HCT116 (cell line): ENCODE data around the gene ITPK1. TPM values are rescaled to one million over a fixed set of nuclear protein-coding genes. Genes with fewer than 3 reads are reported as not detected.

Source experiments
- ATAC-seq: fragments of 200-7000 bp; cut with Tn5 transposase; 2 replicates; pipeline ENCODE4 v1.9.1; 2020; ENCODE audit warnings: mild to moderate bottlenecking, moderate library complexity
- BruUV-seq: library from RNA; stranded (reverse); fragments of 400-500 nt; replicated peaks from 2 replicates; lab custom pipeline; 2021; lab: Mats Ljungman, UMichigan
- CTCF ChIA-PET: fragments of 300-600 bp; sonication (Branson Sonifier 250); formaldehyde crosslinking; loops from one replicate; lab custom pipeline; 2021; ENCODE audit warnings: antibody characterized with exemption; lab: Charles Lee
- POLR2A ChIA-PET: fragments of 300-600, 350-600 bp; sonication (Branson Sonifier 250); formaldehyde crosslinking; loops from one replicate; lab custom pipeline; 2021; ENCODE audit warnings: antibody characterized with exemption; lab: Charles Lee
- RAD21 ChIA-PET, 2 experiments: fragments of 300-600 bp; sonication (Branson Sonifier 250); formaldehyde crosslinking; loops; one replicate each; lab custom pipeline; 2023; ENCODE audit warnings: low total read pairs in 2 of 2; ENCODE audit not compliant: uncharacterized antibody in 2 of 2, unreplicated experiment in 2 of 2, low non-redundant PET in 1 of 2; lab: Charles Lee
- DNase-seq: peaks from one replicate; pipeline ENCODE4 v3.0.0-alpha.2; 2010; ENCODE audit warnings: low read depth, low spot score
- H2AFZ ChIP-seq: fragments of 200-600 bp; shearing (Covaris generic), sonication (generic); 2 replicates; pipeline ENCODE4 v1.6.1; 2017; ENCODE audit warnings: low read depth, mixed run types, mixed read lengths, antibody characterized with exemption, low read length; ENCODE audit not compliant: poor library complexity, severe bottlenecking
- H3K27ac ChIP-seq: 2 replicates; pipeline ENCODE4 v1.5.1; 2012; ENCODE audit warnings: low read depth, low read length
- H3K27me3 ChIP-seq: fragments of 200-600 bp; sonication (generic); 2 replicates; pipeline ENCODE4 v1.6.1; 2016; ENCODE audit warnings: mixed run types, low read length, mixed read lengths; ENCODE audit not compliant: insufficient read depth
- H3K36me3 ChIP-seq, 2 experiments: fragments of 200-500 bp in 1 of 2; fragments of 200-600 bp in 1 of 2; sonication (Bioruptor generic) in 1 of 2; sonication (generic) in 1 of 2; 2 replicates each; pipeline versions ENCODE4 v1.5.1 to v1.6.1; 2014 to 2016; ENCODE audit warnings: low read length in 2 of 2, inconsistent platforms in 1 of 2, mixed read lengths in 1 of 2, mixed run types in 1 of 2; ENCODE audit not compliant: insufficient read depth in 2 of 2, control insufficient read depth in 1 of 2
- H3K4me1 ChIP-seq, 2 experiments: fragments of 200-600 bp in 1 of 2; sonication (generic) in 1 of 2; 2 replicates each; pipeline versions ENCODE4 v1.5.1 to v1.6.1; 2012 to 2017; ENCODE audit warnings: low read length in 2 of 2, inconsistent platforms in 1 of 2, mild to moderate bottlenecking in 1 of 2, mixed read lengths in 1 of 2, mixed run types in 1 of 2, moderate library complexity in 1 of 2; ENCODE audit not compliant: insufficient read depth in 2 of 2, control insufficient read depth in 1 of 2
- H3K4me2 ChIP-seq: fragments of 200-600 bp; sonication (generic); 2 replicates; pipeline ENCODE4 v1.6.1; 2017; ENCODE audit warnings: mixed run types, low read length, mixed read lengths
- H3K4me3 ChIP-seq, 2 experiments: fragments of 200-600 bp in 1 of 2; sonication (generic) in 1 of 2; replicated peaks in 1 of 2; 2 replicates each; pipeline ENCODE4 v1.5.1; 2011 to 2016; ENCODE audit warnings: low read length in 2 of 2, control low read depth in 1 of 2, low read depth in 1 of 2, mild to moderate bottlenecking in 1 of 2, mixed read lengths in 1 of 2, mixed run types in 1 of 2
- H3K79me2 ChIP-seq: fragments of 200-600 bp; sonication (generic); 2 replicates; pipeline ENCODE4 v1.6.1; 2017; ENCODE audit warnings: mild to moderate bottlenecking, mixed run types, low read length, moderate library complexity, mixed read lengths; ENCODE audit not compliant: insufficient read depth
- H3K9ac ChIP-seq: fragments of 200-600 bp; sonication (generic); 2 replicates; pipeline ENCODE4 v1.6.1; 2016; ENCODE audit warnings: low read length, mixed read lengths
- H3K9me2 ChIP-seq: fragments of 200-600 bp; sonication (generic), shearing (Covaris generic); 2 replicates; pipeline ENCODE4 v1.6.1; 2017; ENCODE audit warnings: mixed run types, mild to moderate bottlenecking, moderate library complexity; ENCODE audit not compliant: insufficient read depth
- H3K9me3 ChIP-seq, 2 experiments: fragments of 200-500 bp in 1 of 2; fragments of 200-600 bp in 1 of 2; sonication (Bioruptor generic) in 1 of 2; sonication (generic) in 1 of 2; 2 replicates each; pipeline ENCODE4 v1.6.1; 2014 to 2017; ENCODE audit warnings: low read length in 2 of 2, mixed read lengths in 2 of 2, inconsistent platforms in 1 of 2, low read depth in 1 of 2, mild to moderate bottlenecking in 1 of 2, mixed run types in 1 of 2, moderate library complexity in 1 of 2; ENCODE audit not compliant: control insufficient read depth in 1 of 2, insufficient read depth in 1 of 2
- H4K20me1 ChIP-seq: fragments of 200-600 bp; sonication (generic), shearing (Covaris generic); 2 replicates; pipeline ENCODE4 v1.6.1; 2017; ENCODE audit warnings: mixed run types, mild to moderate bottlenecking, moderate library complexity; ENCODE audit not compliant: insufficient read depth
- EGR1 ChIP-seq: IDR thresholded peaks from 2 replicates; pipeline ENCODE4 v1.6.1; 2012; ENCODE audit warnings: low read depth
- EZH2 ChIP-seq: fragments of 200-600 bp; sonication (generic); IDR thresholded peaks from 2 replicates; pipeline ENCODE4 v1.6.1; 2017; ENCODE audit warnings: antibody characterized with exemption, mixed run types
- EZH2phosphoT487 ChIP-seq: fragments of 200-600 bp; IDR thresholded peaks from 2 replicates; pipeline ENCODE4 v1.6.1; 2018; ENCODE audit warnings: antibody characterized with exemption, borderline replicate concordance
- FOSL1 ChIP-seq: IDR thresholded peaks from 2 replicates; pipeline ENCODE4 v1.6.1; 2012; ENCODE audit warnings: low read depth
- JUND ChIP-seq: IDR thresholded peaks from 2 replicates; pipeline ENCODE4 v1.6.1; 2012
- POLR2A ChIP-seq: IDR thresholded peaks from 2 replicates; pipeline ENCODE4 v1.7.0; 2011; ENCODE audit warnings: borderline replicate concordance; ENCODE audit not compliant: insufficient read depth, insufficient read length; ENCODE audit errors: extremely low read depth
- POLR2AphosphoS5 ChIP-seq: IDR thresholded peaks from 2 replicates; pipeline ENCODE4 v1.6.1; 2011; ENCODE audit warnings: mild to moderate bottlenecking, low read depth, low read length, moderate library complexity
- RAD21 ChIP-seq: IDR thresholded peaks from 2 replicates; pipeline ENCODE4 v1.6.1; 2012; ENCODE audit warnings: low read depth, mild to moderate bottlenecking
- SIN3A ChIP-seq: IDR thresholded peaks from 2 replicates; pipeline ENCODE4 v1.6.1; 2012; ENCODE audit warnings: low read depth
- SP1 ChIP-seq: IDR thresholded peaks from 2 replicates; pipeline ENCODE4 v1.6.1; 2012; ENCODE audit warnings: low read depth
- SRF ChIP-seq: IDR thresholded peaks from 2 replicates; pipeline ENCODE4 v1.6.1; 2012; ENCODE audit warnings: low read depth
- TCF7L2 ChIP-seq: IDR thresholded peaks from 2 replicates; pipeline ENCODE4 v1.7.0; 2011; ENCODE audit warnings: borderline replicate concordance, inconsistent platforms; ENCODE audit not compliant: insufficient read depth, insufficient read length; ENCODE audit errors: extremely low read depth
- ZFX ChIP-seq: fragments of 450-650 bp; IDR thresholded peaks from 2 replicates; pipeline ENCODE4 v1.6.1; 2017
- ZNF274 ChIP-seq: fragments of 200-500 bp; sonication (Bioruptor generic); IDR thresholded peaks from 2 replicates; pipeline ENCODE4 v1.6.1; 2014; ENCODE audit warnings: mild to moderate bottlenecking, low read depth, low read length, inconsistent platforms
- intact Hi-C: fragments of 100-400 bp; cut with micrococcal nuclease; formaldehyde crosslinking; loops from 2 replicates; pipeline ENCODE4 v1.10.0; 2022
- total RNA-seq: library from RNA; stranded (reverse); gene quantifications from one replicate; pipeline ENCODE4 v1.2.1, GENCODE V29; 2021; ENCODE audit not compliant: unreplicated experiment
- TF ChIP-seq, protein P1 (sequence below), 3 experiments: fragments of 200-600 bp in 1 of 3; sonication (generic) in 1 of 3; IDR thresholded peaks in 2 of 3; conservative IDR thresholded peaks in 1 of 3; 2 replicates each; pipeline ENCODE4 v1.5.1; 2012 to 2017; ENCODE audit warnings: low read depth in 2 of 3, low read length in 2 of 3, antibody characterized with exemption in 1 of 3, borderline replicate concordance in 1 of 3, control low read depth in 1 of 3, mild to moderate bottlenecking in 1 of 3, mixed read lengths in 1 of 3, mixed run types in 1 of 3, moderate library complexity in 1 of 3; ENCODE audit not compliant: insufficient read depth in 1 of 3
- TF ChIP-seq, protein P2 (sequence below): IDR thresholded peaks from 2 replicates; pipeline ENCODE4 v1.6.1; 2011; ENCODE audit warnings: mild to moderate bottlenecking, low read length, moderate library complexity; ENCODE audit not compliant: insufficient replicate concordance; ENCODE audit errors: extremely low read depth
- TF ChIP-seq, protein P3 (sequence below): IDR thresholded peaks from 2 replicates; pipeline ENCODE4 v1.6.1; 2012; ENCODE audit warnings: low read depth
- TF ChIP-seq, protein P4 (sequence below): IDR thresholded peaks from 2 replicates; pipeline ENCODE4 v1.6.1; 2012

Gene ITPK1
- total RNA-seq, 1 experiment from 2014 or later, result 70.2 TPM

DNA sequence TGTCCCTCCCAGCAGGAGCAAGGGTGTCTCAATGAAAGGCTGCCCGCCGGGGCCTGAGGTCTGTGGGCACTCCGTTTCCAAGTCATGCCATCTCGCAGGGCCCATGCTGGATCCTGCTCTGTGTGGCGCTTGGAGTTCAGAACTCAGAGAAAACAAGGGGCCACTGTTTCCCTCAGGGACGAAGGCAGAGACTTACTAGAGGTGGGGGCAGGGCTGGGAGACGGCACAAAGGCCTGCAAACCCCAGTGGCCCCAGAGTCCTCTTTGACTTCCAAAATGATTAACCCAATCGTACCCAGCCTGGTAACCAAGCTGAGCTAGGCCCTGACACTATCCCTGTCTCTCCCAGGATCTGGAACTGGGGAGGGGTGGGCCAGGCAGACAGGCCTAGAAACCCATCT is 95.8 kb downstream of the ITPK1 start (continued):
- TF ChIP-seq, protein P1, sequence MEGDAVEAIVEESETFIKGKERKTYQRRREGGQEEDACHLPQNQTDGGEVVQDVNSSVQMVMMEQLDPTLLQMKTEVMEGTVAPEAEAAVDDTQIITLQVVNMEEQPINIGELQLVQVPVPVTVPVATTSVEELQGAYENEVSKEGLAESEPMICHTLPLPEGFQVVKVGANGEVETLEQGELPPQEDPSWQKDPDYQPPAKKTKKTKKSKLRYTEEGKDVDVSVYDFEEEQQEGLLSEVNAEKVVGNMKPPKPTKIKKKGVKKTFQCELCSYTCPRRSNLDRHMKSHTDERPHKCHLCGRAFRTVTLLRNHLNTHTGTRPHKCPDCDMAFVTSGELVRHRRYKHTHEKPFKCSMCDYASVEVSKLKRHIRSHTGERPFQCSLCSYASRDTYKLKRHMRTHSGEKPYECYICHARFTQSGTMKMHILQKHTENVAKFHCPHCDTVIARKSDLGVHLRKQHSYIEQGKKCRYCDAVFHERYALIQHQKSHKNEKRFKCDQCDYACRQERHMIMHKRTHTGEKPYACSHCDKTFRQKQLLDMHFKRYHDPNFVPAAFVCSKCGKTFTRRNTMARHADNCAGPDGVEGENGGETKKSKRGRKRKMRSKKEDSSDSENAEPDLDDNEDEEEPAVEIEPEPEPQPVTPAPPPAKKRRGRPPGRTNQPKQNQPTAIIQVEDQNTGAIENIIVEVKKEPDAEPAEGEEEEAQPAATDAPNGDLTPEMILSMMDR (IDR thresholded peaks at IDR 0.05 in 2 of 3, conservative IDR thresholded peaks at IDR 0.05 in 1 of 3; ENCODE audit: borderline replicate concordance in 1 of 3, insufficient read depth in 1 of 3, low read depth in 2 of 3, low read length in 2 of 3), result no peak
- no peak for TF ChIP-seq FOSL1

DNA sequence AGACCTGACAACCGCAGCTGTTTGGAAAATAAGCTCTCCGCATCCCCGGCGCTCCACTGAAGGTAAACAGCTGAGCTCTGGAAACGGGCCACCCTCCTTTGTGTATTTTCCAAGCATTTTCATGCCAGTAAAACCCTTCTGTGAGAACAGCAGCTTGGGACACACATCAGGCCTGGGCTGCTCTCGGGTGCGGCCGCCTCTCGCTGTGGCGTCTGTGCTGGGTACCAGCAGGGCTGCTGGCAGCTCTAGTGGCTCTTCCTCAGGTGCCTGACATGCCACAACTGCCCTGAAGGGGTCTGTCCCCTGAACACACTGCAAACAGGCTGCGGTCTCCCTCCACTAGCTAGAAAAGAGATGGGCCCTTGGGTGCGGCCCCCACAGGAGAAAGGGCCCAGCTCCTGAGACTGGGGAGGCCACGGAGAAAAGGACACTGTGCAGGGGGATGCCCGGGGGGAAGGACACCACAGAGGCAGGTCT is 96.3 kb downstream of the ITPK1 start:
- H3K4me2 ChIP-seq, result no peak overlapping the region
- H3K36me3 ChIP-seq, result no peaks in the 10 kb centered on the region
- ChIA-PET CTCF (no interaction called here), RAD21 (no interaction called here)
- no TSS peak for BruUV-seq
- no peaks in the 10 kb centered on the region for H3K9me2 ChIP-seq
- DNase-seq (no peak), ATAC-seq (no peak)
- H3K27me3 ChIP-seq, result no peaks in the 10 kb centered on the region
- no peak overlapping the region for H2AFZ ChIP-seq
- no peak for TF ChIP-seq JUND
- no peak for TF ChIP-seq SIN3A
- no peak for TF ChIP-seq EGR1
- no peak for TF ChIP-seq POLR2AphosphoS5
- TF ChIP-seq FOSL1, result no peak
- TF ChIP-seq ZNF274, result no peak
- TF ChIP-seq TCF7L2, result no peak
- TF ChIP-seq POLR2A, result no peak
- no peak for TF ChIP-seq RAD21
- no peak for TF ChIP-seq SRF
- TF ChIP-seq, protein P2, sequence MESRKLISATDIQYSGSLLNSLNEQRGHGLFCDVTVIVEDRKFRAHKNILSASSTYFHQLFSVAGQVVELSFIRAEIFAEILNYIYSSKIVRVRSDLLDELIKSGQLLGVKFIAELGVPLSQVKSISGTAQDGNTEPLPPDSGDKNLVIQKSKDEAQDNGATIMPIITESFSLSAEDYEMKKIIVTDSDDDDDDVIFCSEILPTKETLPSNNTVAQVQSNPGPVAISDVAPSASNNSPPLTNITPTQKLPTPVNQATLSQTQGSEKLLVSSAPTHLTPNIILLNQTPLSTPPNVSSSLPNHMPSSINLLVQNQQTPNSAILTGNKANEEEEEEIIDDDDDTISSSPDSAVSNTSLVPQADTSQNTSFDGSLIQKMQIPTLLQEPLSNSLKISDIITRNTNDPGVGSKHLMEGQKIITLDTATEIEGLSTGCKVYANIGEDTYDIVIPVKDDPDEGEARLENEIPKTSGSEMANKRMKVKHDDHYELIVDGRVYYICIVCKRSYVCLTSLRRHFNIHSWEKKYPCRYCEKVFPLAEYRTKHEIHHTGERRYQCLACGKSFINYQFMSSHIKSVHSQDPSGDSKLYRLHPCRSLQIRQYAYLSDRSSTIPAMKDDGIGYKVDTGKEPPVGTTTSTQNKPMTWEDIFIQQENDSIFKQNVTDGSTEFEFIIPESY, result no peak
- TF ChIP-seq, protein P3, sequence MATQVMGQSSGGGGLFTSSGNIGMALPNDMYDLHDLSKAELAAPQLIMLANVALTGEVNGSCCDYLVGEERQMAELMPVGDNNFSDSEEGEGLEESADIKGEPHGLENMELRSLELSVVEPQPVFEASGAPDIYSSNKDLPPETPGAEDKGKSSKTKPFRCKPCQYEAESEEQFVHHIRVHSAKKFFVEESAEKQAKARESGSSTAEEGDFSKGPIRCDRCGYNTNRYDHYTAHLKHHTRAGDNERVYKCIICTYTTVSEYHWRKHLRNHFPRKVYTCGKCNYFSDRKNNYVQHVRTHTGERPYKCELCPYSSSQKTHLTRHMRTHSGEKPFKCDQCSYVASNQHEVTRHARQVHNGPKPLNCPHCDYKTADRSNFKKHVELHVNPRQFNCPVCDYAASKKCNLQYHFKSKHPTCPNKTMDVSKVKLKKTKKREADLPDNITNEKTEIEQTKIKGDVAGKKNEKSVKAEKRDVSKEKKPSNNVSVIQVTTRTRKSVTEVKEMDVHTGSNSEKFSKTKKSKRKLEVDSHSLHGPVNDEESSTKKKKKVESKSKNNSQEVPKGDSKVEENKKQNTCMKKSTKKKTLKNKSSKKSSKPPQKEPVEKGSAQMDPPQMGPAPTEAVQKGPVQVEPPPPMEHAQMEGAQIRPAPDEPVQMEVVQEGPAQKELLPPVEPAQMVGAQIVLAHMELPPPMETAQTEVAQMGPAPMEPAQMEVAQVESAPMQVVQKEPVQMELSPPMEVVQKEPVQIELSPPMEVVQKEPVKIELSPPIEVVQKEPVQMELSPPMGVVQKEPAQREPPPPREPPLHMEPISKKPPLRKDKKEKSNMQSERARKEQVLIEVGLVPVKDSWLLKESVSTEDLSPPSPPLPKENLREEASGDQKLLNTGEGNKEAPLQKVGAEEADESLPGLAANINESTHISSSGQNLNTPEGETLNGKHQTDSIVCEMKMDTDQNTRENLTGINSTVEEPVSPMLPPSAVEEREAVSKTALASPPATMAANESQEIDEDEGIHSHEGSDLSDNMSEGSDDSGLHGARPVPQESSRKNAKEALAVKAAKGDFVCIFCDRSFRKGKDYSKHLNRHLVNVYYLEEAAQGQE, result no peak
- TF ChIP-seq EZH2phosphoT487, result no peak
- TF ChIP-seq, protein P4, sequence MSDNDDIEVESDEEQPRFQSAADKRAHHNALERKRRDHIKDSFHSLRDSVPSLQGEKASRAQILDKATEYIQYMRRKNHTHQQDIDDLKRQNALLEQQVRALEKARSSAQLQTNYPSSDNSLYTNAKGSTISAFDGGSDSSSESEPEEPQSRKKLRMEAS, result no peak
- no peak for TF ChIP-seq ZFX
- TF ChIP-seq SP1, result no peak
- TF ChIP-seq EZH2, result no peak
- TF ChIP-seq, all 23 proteins: peak for 0
- Histone ChIP-seq H4K20me1 (no peaks in the 10 kb centered on the region), H3K4me3 (no peak overlapping the region), H3K27ac (no peak overlapping the region), H3K9ac (no peak overlapping the region), H3K9me3 (no peaks in the 10 kb centered on the region), H3K4me1 (peaks cover 0 to 11% of the 10 kb centered on the region in 2 experiments; a peak in 2 of 4 replicates), H3K79me2 (peaks cover 2% of the 10 kb centered on the region; the same call in 1 of the 2 replicates)
- intact Hi-C loops, result no loop called here
- POLR2A ChIA-PET, result no interaction called here
